GM18499 (cell line): ENCODE results near the gene AIMP2.
"Not testable (repeated sequence)": the region's sequence is repeated elsewhere in the genome, so short reads cannot be mapped to it uniquely, and the experiment has no call there.

Experiments used
- ATAC-seq: cut with Tn5 transposase; IDR thresholded peaks from one replicate; pipeline ENCODE4 v1.9.1; 2021; ENCODE audit warnings: moderate number of reproducible peaks; ENCODE audit not compliant: insufficient read depth, unreplicated experiment

Gene AIMP2

GRCh38 chr7:6008668-6009611, at the start of gene AIMP2, which contains the start of gene PMS2:
TSS of gene AIMP2 (plus strand) at chr7:6009272. CDS start at chr7:6009364, 92 bp downstream.
TSS of gene PMS2 (minus strand) at chr7:6009049. CDS start at chr7:6009019, 30 bp downstream.
- peak; percentile 89 for ATAC-seq

GRCh38 chr7:5963205-5963604, 45.9 kb upstream of the AIMP2 start:
- not testable (repeated sequence) for ATAC-seq

GRCh38 chr7:5963810-5964209, 45.3 kb upstream of the AIMP2 start:
- not testable (repeated sequence) for ATAC-seq

GRCh38 chr7:5970347-5970911, 38.6 kb upstream of the AIMP2 start, which contains the start of gene RSPH10B:
TSS of gene RSPH10B (minus strand) at chr7:5970689. CDS start at chr7:5967116, 3,573 bp downstream.
- not testable (repeated sequence) for ATAC-seq

- not testable (repeated sequence) for ATAC-seq
Observed at GRCh38 chr7:5973580-5973979, 35.5 kb upstream of the AIMP2 start.

- ATAC-seq, result not testable (repeated sequence)
Observed at GRCh38 chr7:5979680-5980314, 29.3 kb upstream of the AIMP2 start.

- not testable (repeated sequence) for ATAC-seq
Observed at GRCh38 chr7:5987061-5987460, 22.0 kb upstream of the AIMP2 start.

- ATAC-seq, result no peak
Observed at GRCh38 chr7:5997210-5997808, 11.8 kb upstream of the AIMP2 start.

GRCh38 chr7:6007386-6007785, 1.7 kb upstream of the AIMP2 start:
- ATAC-seq, result no peak

- not testable (repeated sequence) for ATAC-seq
Observed at GRCh38 chr7:6007835-6008590, 1.1 kb upstream of the AIMP2 start.

- not testable (repeated sequence) for ATAC-seq
Observed at GRCh38 chr7:6010370-6010769, 1.3 kb downstream of the AIMP2 start.

GRCh38 chr7:6011541-6011940, 2.5 kb downstream of the AIMP2 start:
- ATAC-seq, result no peak

- no peak for ATAC-seq
Observed at GRCh38 chr7:6012355-6013104, 3.5 kb downstream of the AIMP2 start.

- ATAC-seq, result no peak
Observed at GRCh38 chr7:6015917-6016652, 7.0 kb downstream of the AIMP2 start.

GRCh38 chr7:6016653-6016966, 7.5 kb downstream of the AIMP2 start:
- no peak for ATAC-seq

- ATAC-seq, result no peak
Observed at GRCh38 chr7:6020371-6021286, 11.6 kb downstream of the AIMP2 start.

GRCh38 chr7:6022707-6023106, 13.6 kb downstream of the AIMP2 start:
- no peak for ATAC-seq
